ENCODE data around the gene ARHGAP32.
"Not testable (repeated sequence)": the region's sequence is repeated elsewhere in the genome, so short reads cannot be mapped to it uniquely, and the experiment has no call there.

Gene ARHGAP32

GRCh38 chr11:128921793-128922192 lies 270.3 kb downstream of the ARHGAP32 start:
- H3K4me3 ChIP-seq (ENCODE audit: low read depth, low read length) = no peak overlapping the region
- no peak overlapping the region for H3K9ac ChIP-seq (ENCODE audit: low read length)
- peaks cover 27% of the 10 kb centered on the region for H3K27me3 ChIP-seq (ENCODE audit: control insufficient read depth, insufficient read depth, low read length)
- H3K4me1 ChIP-seq (ENCODE audit: control insufficient read depth, insufficient read depth, low read length) = peaks cover 15% of the 10 kb centered on the region; the same call in 1 of the 2 replicates
- H3K9me3 ChIP-seq (ENCODE audit: control insufficient read depth, insufficient read depth, low read depth, low read length) = no peaks in the 10 kb centered on the region
- H3K27ac ChIP-seq (ENCODE audit: low read depth, low read length) = no peak overlapping the region
- H3K36me3 ChIP-seq (ENCODE audit: control insufficient read depth, insufficient read depth, low read length) = no peaks in the 10 kb centered on the region

GRCh38 chr11:128920666-128921065 lies 271.5 kb downstream of the ARHGAP32 start:
- no peaks in the 10 kb centered on the region for H3K36me3 ChIP-seq (ENCODE audit: control insufficient read depth, insufficient read depth, low read length)
- H3K9me3 ChIP-seq (ENCODE audit: control insufficient read depth, insufficient read depth, low read depth, low read length) = no peaks in the 10 kb centered on the region
- 0 out of 2 replicates have a peak, but pooled peaks cover 12% of the 10 kb centered on the region for H3K4me1 ChIP-seq (ENCODE audit: control insufficient read depth, insufficient read depth, low read length)
- H3K9ac ChIP-seq (ENCODE audit: low read length) = no peak overlapping the region
- peaks cover 18% of the 10 kb centered on the region; the same call in 1 of the 2 replicates for H3K27me3 ChIP-seq (ENCODE audit: control insufficient read depth, insufficient read depth, low read length)
- no peak overlapping the region for H3K27ac ChIP-seq (ENCODE audit: low read depth, low read length)
- H3K4me3 ChIP-seq (ENCODE audit: low read depth, low read length) = no peak overlapping the region

- not testable (repeated sequence) for H3K9ac ChIP-seq (ENCODE audit: low read length); H3K9me3 ChIP-seq (ENCODE audit: control insufficient read depth, insufficient read depth, low read depth, low read length); H3K4me1 ChIP-seq (ENCODE audit: control insufficient read depth, insufficient read depth, low read length); H3K36me3 ChIP-seq (ENCODE audit: control insufficient read depth, insufficient read depth, low read length); H3K27me3 ChIP-seq (ENCODE audit: control insufficient read depth, insufficient read depth, low read length); H3K27ac ChIP-seq (ENCODE audit: low read depth, low read length); H3K4me3 ChIP-seq (ENCODE audit: low read depth, low read length)
Observed at GRCh38 chr11:128919635-128920034, 272.5 kb downstream of the ARHGAP32 start.

- H3K36me3 ChIP-seq (ENCODE audit: control insufficient read depth, insufficient read depth, low read length) = no peaks in the 10 kb centered on the region
- H3K4me3 ChIP-seq (ENCODE audit: low read depth, low read length) = no peak overlapping the region
- H3K4me1 ChIP-seq (ENCODE audit: control insufficient read depth, insufficient read depth, low read length) = 0 out of 2 replicates have a peak, but pooled peaks cover 5% of the 10 kb centered on the region
- H3K9me3 ChIP-seq (ENCODE audit: control insufficient read depth, insufficient read depth, low read depth, low read length) = no peaks in the 10 kb centered on the region
- no peak overlapping the region for H3K9ac ChIP-seq (ENCODE audit: low read length)
- peaks cover 6% of the 10 kb centered on the region; the same call in 1 of the 2 replicates for H3K27me3 ChIP-seq (ENCODE audit: control insufficient read depth, insufficient read depth, low read length)
- H3K27ac ChIP-seq (ENCODE audit: low read depth, low read length) = no peak overlapping the region
Observed at GRCh38 chr11:128919216-128919615, 272.9 kb downstream of the ARHGAP32 start.

DNA sequence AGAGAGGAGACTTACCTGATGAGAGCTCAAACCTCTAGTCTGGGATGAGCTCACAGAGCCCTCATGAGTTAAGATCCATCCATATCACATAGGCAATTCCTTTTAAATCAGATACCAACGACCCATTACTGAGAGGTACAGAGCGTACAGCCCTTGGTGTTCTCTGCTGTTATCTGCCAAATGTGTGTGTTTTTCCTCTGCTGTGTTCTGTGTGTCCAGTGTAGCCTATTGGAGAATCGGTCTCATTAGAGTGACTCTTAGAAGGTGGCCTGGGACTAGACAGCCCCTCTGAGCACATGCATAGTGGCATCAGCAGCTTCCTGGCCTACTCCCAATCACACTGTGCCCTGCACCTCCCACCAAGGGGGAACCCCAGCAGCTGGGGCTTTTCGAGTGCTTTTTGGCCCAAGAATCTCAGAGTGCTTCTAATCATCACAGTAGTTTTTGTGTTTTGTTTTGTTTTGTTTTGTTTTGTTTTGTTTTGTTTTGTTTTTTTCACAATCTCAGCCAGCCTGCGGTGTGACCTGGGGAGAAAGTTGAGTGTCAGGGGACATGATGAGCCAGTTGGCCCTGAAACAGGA lies 274.9 kb downstream of the ARHGAP32 start:
- Histone ChIP-seq H3K9ac (ENCODE audit: low read length) (no peak overlapping the region), H3K4me1 (ENCODE audit: control insufficient read depth, insufficient read depth, low read length) (0 out of 2 replicates have a peak, but pooled peaks cover 5% of the 10 kb centered on the region), H3K9me3 (ENCODE audit: control insufficient read depth, insufficient read depth, low read depth, low read length) (peaks cover under 1% of the 10 kb centered on the region; the same call in 1 of the 2 replicates), H3K4me3 (ENCODE audit: low read depth, low read length) (no peak overlapping the region), H3K36me3 (ENCODE audit: control insufficient read depth, insufficient read depth, low read length) (no peaks in the 10 kb centered on the region), H3K27me3 (ENCODE audit: control insufficient read depth, insufficient read depth, low read length) (peaks cover 6% of the 10 kb centered on the region), H3K27ac (ENCODE audit: low read depth, low read length) (no peak overlapping the region)

DNA sequence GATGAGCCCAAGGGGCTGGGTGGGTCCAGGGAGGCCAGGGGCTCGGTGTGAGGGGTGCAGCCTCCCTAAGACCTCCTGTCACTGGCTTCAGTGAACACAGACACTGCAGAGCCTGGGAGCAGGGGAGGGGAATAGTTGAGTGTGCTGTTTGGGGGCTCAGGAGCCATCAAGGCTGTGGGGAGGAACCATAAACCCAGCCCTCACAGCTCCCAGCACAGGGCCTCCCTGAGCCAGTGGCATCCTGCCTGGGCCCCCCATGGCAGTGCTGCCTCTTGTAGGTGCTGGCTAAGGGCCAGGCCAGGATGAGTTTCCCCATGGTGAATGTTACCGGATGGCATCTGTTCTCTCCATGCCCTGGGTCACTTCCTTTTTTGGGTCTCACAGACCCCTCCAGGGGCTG lies 275.4 kb downstream of the ARHGAP32 start:
- H3K4me1 ChIP-seq (ENCODE audit: control insufficient read depth, insufficient read depth, low read length) = 0 out of 2 replicates have a peak, but pooled peaks cover 5% of the 10 kb centered on the region
- no peak overlapping the region for H3K9ac ChIP-seq (ENCODE audit: low read length)
- peaks cover 6% of the 10 kb centered on the region; the same call in 1 of the 2 replicates for H3K9me3 ChIP-seq (ENCODE audit: control insufficient read depth, insufficient read depth, low read depth, low read length)
- no peaks in the 10 kb centered on the region for H3K36me3 ChIP-seq (ENCODE audit: control insufficient read depth, insufficient read depth, low read length)
- peaks cover 7% of the 10 kb centered on the region for H3K27me3 ChIP-seq (ENCODE audit: control insufficient read depth, insufficient read depth, low read length)
- H3K27ac ChIP-seq (ENCODE audit: low read depth, low read length) = no peak overlapping the region
- no peak overlapping the region for H3K4me3 ChIP-seq (ENCODE audit: low read depth, low read length)

- Histone ChIP-seq H3K36me3 (ENCODE audit: control insufficient read depth, insufficient read depth, low read length) (no peaks in the 10 kb centered on the region), H3K27ac (ENCODE audit: low read depth, low read length) (no peak overlapping the region), H3K9me3 (ENCODE audit: control insufficient read depth, insufficient read depth, low read depth, low read length) (peaks cover 11% of the 10 kb centered on the region), H3K27me3 (ENCODE audit: control insufficient read depth, insufficient read depth, low read length) (peaks cover 9% of the 10 kb centered on the region), H3K4me3 (ENCODE audit: low read depth, low read length) (no peak overlapping the region), H3K9ac (ENCODE audit: low read length) (no peak overlapping the region), H3K4me1 (ENCODE audit: control insufficient read depth, insufficient read depth, low read length) (0 out of 2 replicates have a peak, but pooled peaks cover 5% of the 10 kb centered on the region)
Observed at GRCh38 chr11:128916037-128916572, 276.0 kb downstream of the ARHGAP32 start.

DNA sequence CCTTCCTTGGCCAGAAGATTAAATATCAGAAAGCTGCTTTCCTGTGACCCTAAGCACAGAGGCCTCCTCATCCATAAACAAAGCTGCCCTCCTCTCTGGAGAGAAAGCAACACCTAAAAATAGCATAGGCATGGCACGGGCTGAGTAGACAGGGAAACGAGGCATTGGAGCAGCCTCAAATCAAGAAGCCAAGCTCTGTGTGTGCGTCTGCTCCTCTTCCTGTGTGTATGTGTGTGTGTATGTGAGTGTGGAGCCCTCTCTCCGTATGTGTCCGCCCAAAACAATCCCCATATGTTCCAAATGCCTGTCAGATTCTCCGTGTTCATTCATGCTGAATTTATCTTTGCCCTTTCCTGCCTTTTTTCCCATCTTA lies 277.0 kb downstream of the ARHGAP32 start:
- Histone ChIP-seq H3K4me3 (ENCODE audit: low read depth, low read length) (no peak overlapping the region), H3K27ac (ENCODE audit: low read depth, low read length) (no peak overlapping the region), H3K9ac (ENCODE audit: low read length) (no peak overlapping the region), H3K36me3 (ENCODE audit: control insufficient read depth, insufficient read depth, low read length) (no peaks in the 10 kb centered on the region), H3K27me3 (ENCODE audit: control insufficient read depth, insufficient read depth, low read length) (peaks cover 9% of the 10 kb centered on the region), H3K9me3 (ENCODE audit: control insufficient read depth, insufficient read depth, low read depth, low read length) (peaks cover 12% of the 10 kb centered on the region), H3K4me1 (ENCODE audit: control insufficient read depth, insufficient read depth, low read length) (0 out of 2 replicates have a peak, but pooled peaks cover 5% of the 10 kb centered on the region)
